GM23338 (cell line): Measurements from ENCODE around the gene LSP1.

Source experiments
- CTCF ChIP-seq, 2 experiments: fragments of 200-600 bp in 1 of 2; sonication (generic) in 1 of 2; conservative IDR thresholded peaks; 2 replicates each; pipeline versions ENCODE4 v1.5.1 to v1.6.1; 2016 to 2017; ENCODE audit warnings: antibody characterized with exemption in 2 of 2, low read depth in 2 of 2, mild to moderate bottlenecking in 2 of 2, moderate library complexity in 1 of 2
- EZH2 ChIP-seq: fragments of 200-600 bp; sonication (generic); IDR thresholded peaks from one replicate; pipeline ENCODE4 v1.8.0; 2017; ENCODE audit warnings: antibody characterized with exemption, mild to moderate bottlenecking, low read depth; ENCODE audit not compliant: unreplicated experiment
- EZH2phosphoT487 ChIP-seq: fragments of 200-600 bp; sonication (generic); IDR thresholded peaks from one replicate; pipeline ENCODE4 v1.8.1; 2018; ENCODE audit warnings: antibody characterized with exemption; ENCODE audit not compliant: unreplicated experiment
- REST ChIP-seq: IDR thresholded peaks from one replicate; pipeline ENCODE4 v1.6.1; 2018; ENCODE audit warnings: antibody characterized with exemption; ENCODE audit not compliant: unreplicated experiment
- ZNF114 ChIP-seq: fragments of 250-450 bp; sonication (Bioruptor Pico); IDR thresholded peaks from 2 replicates; pipeline ENCODE4 v1.5.0; 2020; ENCODE audit warnings: mild to moderate bottlenecking, moderate library complexity

GRCh38 chr11:1834779-1835670 lies 17.9 kb upstream of the LSP1 start, which contains the start of gene SYT8:
- TF ChIP-seq CTCF (conservative IDR thresholded peaks at IDR 0.05; ENCODE audit: low read depth in 2 of 2) (no peak), ZNF114 (CRISPR knock-in tag) (no peak), EZH2phosphoT487 (no peak), EZH2 (no peak), REST (no peak)
